H1 (cell line): ENCODE results near the gene CLEC3A. TPM values are rescaled to one million over a fixed set of nuclear protein-coding genes. Genes with fewer than 3 reads are reported as not detected.

Source experiments
- CTCF ChIA-PET: fragments of 300-600 bp; sonication (Branson Sonifier 250); formaldehyde crosslinking; loops from one replicate; lab custom pipeline; 2021; ENCODE audit not compliant: partially characterized antibody; lab: Charles Lee
- POLR2A ChIA-PET: fragments of 300-600 bp; sonication (Branson Sonifier 250); formaldehyde crosslinking; loops from one replicate; lab custom pipeline; 2021; ENCODE audit warnings: inconsistent platforms; ENCODE audit not compliant: partially characterized antibody; lab: Charles Lee
- DNase-seq, 2 experiments: peaks; one replicate each; pipeline versions ENCODE4 v3.0.0 to v3.0.0-alpha.2; 2010 to 2022; ENCODE audit warnings: low spot score in 2 of 2, low read depth in 1 of 2, mixed read lengths in 1 of 2
- FAIRE-seq: peaks from 2 replicates; lab custom pipeline; 2011; peaks lifted over from hg19 to GRCh38; lab: Jason Lieb, UNC
- H2AFZ ChIP-seq: 2 replicates; pipeline ENCODE4 v1.8.1; 2012; ENCODE audit warnings: low read length, inconsistent platforms
- H2AK5ac ChIP-seq: 2 replicates; pipeline ENCODE4 v1.6.1; 2013; ENCODE audit warnings: low read depth, low read length
- H2BK120ac ChIP-seq: replicated peaks from 2 replicates; pipeline ENCODE3; 2013; ENCODE audit warnings: low read depth, low read length, inconsistent platforms
- H2BK12ac ChIP-seq: 2 replicates; pipeline ENCODE4 v1.6.1; 2013; ENCODE audit warnings: low read depth, low read length
- H2BK15ac ChIP-seq: 2 replicates; pipeline ENCODE4 v1.6.1; 2013; ENCODE audit warnings: low read length
- H2BK20ac ChIP-seq: 2 replicates; pipeline ENCODE4 v1.6.1; 2013; ENCODE audit warnings: low read length
- H2BK5ac ChIP-seq: 2 replicates; pipeline ENCODE4 v1.6.1; 2013; ENCODE audit warnings: low read depth, low read length
- H3K14ac ChIP-seq: 2 replicates; pipeline ENCODE4 v1.6.1; 2013; ENCODE audit warnings: inconsistent platforms; ENCODE audit not compliant: insufficient read length
- H3K18ac ChIP-seq: 2 replicates; pipeline ENCODE4 v1.6.1; 2013; ENCODE audit warnings: low read length; ENCODE audit errors: extremely low read depth
- H3K23ac ChIP-seq: 2 replicates; pipeline ENCODE4 v1.6.1; 2013; ENCODE audit warnings: inconsistent platforms; ENCODE audit not compliant: insufficient read length
- H3K23me2 ChIP-seq: 2 replicates; pipeline ENCODE4 v1.6.1; 2013; ENCODE audit warnings: low read depth, low read length
- H3K27ac ChIP-seq: 2 replicates; pipeline ENCODE4 v1.6.1; 2011; ENCODE audit warnings: low read depth, low read length, inconsistent platforms
- H3K27me3 ChIP-seq, 4 experiments: replicated peaks in 1 of 4; 1 replicate in 1 of 4; 2 replicates in 3 of 4; pipeline versions ENCODE4 v1.6.1 to v1.8.1; 2011 to 2013; ENCODE audit warnings: low read length in 3 of 4, mild to moderate bottlenecking in 3 of 4, inconsistent platforms in 2 of 4, mixed read lengths in 2 of 4, moderate library complexity in 1 of 4; ENCODE audit not compliant: control insufficient read depth in 3 of 4, insufficient read depth in 3 of 4; ENCODE audit errors: extremely low read depth in 1 of 4
- H3K36me3 ChIP-seq, 4 experiments: 2 replicates each; pipeline versions ENCODE4 v1.6.1 to v1.8.1; 2011 to 2013; ENCODE audit warnings: mild to moderate bottlenecking in 4 of 4, low read length in 3 of 4, moderate library complexity in 2 of 4, control low read depth in 1 of 4, inconsistent platforms in 1 of 4; ENCODE audit not compliant: insufficient read depth in 4 of 4, control insufficient read depth in 2 of 4
- H3K4ac ChIP-seq: replicated peaks from 2 replicates; pipeline ENCODE3; 2013; ENCODE audit warnings: low read length, low read depth, mixed read lengths, inconsistent platforms; ENCODE audit not compliant: insufficient read length
- H3K4me1 ChIP-seq, 4 experiments: replicated peaks in 1 of 4; 1 replicate in 1 of 4; 2 replicates in 3 of 4; pipeline versions ENCODE4 v1.6.1 to v1.8.1; 2011 to 2013; ENCODE audit warnings: low read length in 3 of 4, inconsistent platforms in 2 of 4, mixed read lengths in 1 of 4; ENCODE audit not compliant: insufficient read depth in 4 of 4, control insufficient read depth in 3 of 4
- H3K4me2 ChIP-seq, 2 experiments: 2 replicates each; pipeline versions ENCODE4 v1.6.1 to v1.8.1; 2011 to 2013; ENCODE audit warnings: low read depth in 2 of 2, low read length in 2 of 2, control low read depth in 1 of 2, inconsistent platforms in 1 of 2, mild to moderate bottlenecking in 1 of 2; ENCODE audit not compliant: insufficient read depth in 1 of 2
- H3K4me3 ChIP-seq, 4 experiments: fragments of 200-600, 300-600 bp in 1 of 4; sonication (generic), shearing (Covaris generic), sonication (Bioruptor Twin) in 1 of 4; 2 replicates each; pipeline versions ENCODE4 v1.5.1 to v1.8.1; 2011 to 2016; ENCODE audit warnings: low read length in 4 of 4, low read depth in 3 of 4, control low read depth in 2 of 4, inconsistent platforms in 2 of 4, mild to moderate bottlenecking in 2 of 4, mixed read lengths in 1 of 4, moderate library complexity in 1 of 4; ENCODE audit not compliant: insufficient read depth in 2 of 4; ENCODE audit errors: extremely low read depth in 1 of 4
- H3K56ac ChIP-seq: replicated peaks from 2 replicates; pipeline ENCODE3; 2013; ENCODE audit warnings: low read depth, mild to moderate bottlenecking, mixed read lengths, low read length, inconsistent platforms; ENCODE audit not compliant: insufficient read length
- H3K79me1 ChIP-seq: 2 replicates; pipeline ENCODE4 v1.6.1; 2013; ENCODE audit warnings: low read depth, low read length, control low read depth
- H3K79me2 ChIP-seq, 2 experiments: 2 replicates each; pipeline versions ENCODE4 v1.6.1 to v1.8.1; 2012 to 2013; ENCODE audit warnings: low read length in 2 of 2, mild to moderate bottlenecking in 2 of 2, inconsistent platforms in 1 of 2; ENCODE audit not compliant: insufficient read depth in 2 of 2, control insufficient read depth in 1 of 2
- H3K9ac ChIP-seq, 4 experiments: replicated peaks in 1 of 4; 1 replicate in 1 of 4; 2 replicates in 3 of 4; pipeline versions ENCODE4 v1.6.1 to v1.8.1; 2011 to 2013; ENCODE audit warnings: low read depth in 3 of 4, low read length in 3 of 4, control low read depth in 2 of 4, mild to moderate bottlenecking in 2 of 4, moderate library complexity in 2 of 4, inconsistent platforms in 1 of 4; ENCODE audit errors: extremely low read depth in 1 of 4
- H3K9me3 ChIP-seq, 2 experiments: 2 replicates each; pipeline versions ENCODE4 v1.6.1 to v1.8.1; 2012 to 2013; ENCODE audit warnings: mild to moderate bottlenecking in 2 of 2, moderate library complexity in 2 of 2, control low read depth in 1 of 2, inconsistent platforms in 1 of 2, low read depth in 1 of 2, low read length in 1 of 2, mixed read lengths in 1 of 2; ENCODE audit not compliant: insufficient read depth in 2 of 2
- H4K20me1 ChIP-seq, 2 experiments: replicated peaks in 1 of 2; 2 replicates each; pipeline versions ENCODE3 to v1.8.1; 2011 to 2013; ENCODE audit warnings: inconsistent platforms in 2 of 2, low read length in 2 of 2, mild to moderate bottlenecking in 1 of 2; ENCODE audit not compliant: insufficient read depth in 2 of 2, control insufficient read depth in 1 of 2
- H4K5ac ChIP-seq: 2 replicates; pipeline ENCODE4 v1.6.1; 2013; ENCODE audit warnings: low read length, low read depth, mixed read lengths, inconsistent platforms; ENCODE audit not compliant: insufficient read length
- H4K8ac ChIP-seq: 2 replicates; pipeline ENCODE4 v1.8.0; 2013; ENCODE audit warnings: mild to moderate bottlenecking, moderate library complexity, low read length, inconsistent platforms; ENCODE audit not compliant: insufficient read depth; ENCODE audit errors: extremely low read depth
- H4K91ac ChIP-seq: replicated peaks from 2 replicates; pipeline ENCODE3; 2013; ENCODE audit warnings: low read length, mixed read lengths, inconsistent platforms; ENCODE audit not compliant: insufficient read length
- CEBPB ChIP-seq: IDR thresholded peaks from 2 replicates; pipeline ENCODE4 v1.6.1; 2012; ENCODE audit warnings: low read depth, low read length
- CREB1 ChIP-seq: IDR thresholded peaks from 2 replicates; pipeline ENCODE4 v1.6.1; 2012; ENCODE audit warnings: inconsistent platforms
- EGR1 ChIP-seq: IDR thresholded peaks from 2 replicates; pipeline ENCODE4 v1.6.1; 2011; ENCODE audit warnings: low read depth, low read length, borderline replicate concordance
- EP300 ChIP-seq, 2 experiments: IDR thresholded peaks; 1 replicate in 1 of 2; 2 replicates in 1 of 2; pipeline ENCODE4 v1.6.1; 2011 to 2012; ENCODE audit warnings: low read depth in 2 of 2, low read length in 2 of 2, mild to moderate bottlenecking in 2 of 2, borderline replicate concordance in 1 of 2, inconsistent platforms in 1 of 2, moderate library complexity in 1 of 2
- EZH2 ChIP-seq: fragments of 200-600 bp; sonication (generic); IDR thresholded peaks from 2 replicates; pipeline ENCODE4 v1.7.1; 2012; ENCODE audit warnings: low read depth, mild to moderate bottlenecking, moderate library complexity, low read length, inconsistent platforms; ENCODE audit not compliant: severe bottlenecking
- FOSL1 ChIP-seq: IDR thresholded peaks from 2 replicates; pipeline ENCODE4 v1.6.1; 2011; ENCODE audit warnings: mild to moderate bottlenecking, low read depth, low read length, moderate library complexity; ENCODE audit not compliant: insufficient read depth
- JUND ChIP-seq: IDR thresholded peaks from 2 replicates; pipeline ENCODE4 v1.6.1; 2011; ENCODE audit warnings: mild to moderate bottlenecking, improper control_type of control experiment, low read length
- NANOG ChIP-seq: IDR thresholded peaks from 2 replicates; pipeline ENCODE4 v1.6.1; 2011; ENCODE audit warnings: low read length, low read depth, mild to moderate bottlenecking, inconsistent platforms; ENCODE audit not compliant: insufficient read depth, poor library complexity, severe bottlenecking
- RNF2 ChIP-seq: fragments of 200-900, 300-1000 bp; sonication (generic); IDR thresholded peaks from 2 replicates; pipeline ENCODE4 v1.7.1; 2016; ENCODE audit warnings: borderline replicate concordance, low read depth, mild to moderate bottlenecking, antibody characterized with exemption, low read length; ENCODE audit not compliant: poor library complexity, severe bottlenecking; ENCODE audit errors: missing control alignments
- SP2 ChIP-seq: IDR thresholded peaks from 2 replicates; pipeline ENCODE4 v1.6.1; 2012; ENCODE audit warnings: mild to moderate bottlenecking, low read length, inconsistent platforms
- TAF1 ChIP-seq: IDR thresholded peaks from 2 replicates; pipeline ENCODE4 v1.6.1; 2011; ENCODE audit warnings: mild to moderate bottlenecking, low read depth, low read length
- WGBS, 2 experiments: shearing (Covaris generic) in 1 of 2; methylation state at CpG; one replicate each; pipeline versions ENCODE4 v1.1.6 to v1.1.7; 2013 to 2015; ENCODE audit warnings: low lambda C conversion rate in 2 of 2, mixed read lengths in 2 of 2, inconsistent platforms in 1 of 2, low coverage in 1 of 2, missing lambda C conversion rate in 1 of 2; ENCODE audit not compliant: insufficient replicate concordance in 2 of 2, insufficient coverage in 1 of 2, insufficient read length in 1 of 2; ENCODE audit errors: extremely low coverage in 1 of 2, missing lambda C conversion rate in 1 of 2; 5-methylcytosine and 5-hydroxymethylcytosine counted together
- polyA plus RNA-seq, 7 experiments: library from polyadenylated mRNA; depleted of rRNA in 3 of 7; stranded (reverse) in 5 of 7; unstranded in 2 of 7; fragments of >200 nt in 5 of 7; fragments of 200-250 nt in 2 of 7; gene quantifications; 1 replicate in 5 of 7; 2 replicates in 1 of 7; 4 replicates in 1 of 7; pipeline versions ENCODE4 v1.2.1 to v1.2.3, GENCODE V29; 2011 to 2013; ENCODE audit warnings: missing spikeins in 2 of 7, mixed read lengths in 2 of 7
- total RNA-seq: library from RNA; stranded (reverse); fragmentation: NEBNext Ultra II Directional; extraction: Animal tissue kit (Norgen Biotek cat#: 25700); gene quantifications from 2 replicates; pipeline ENCODE4 v1.2.1, GENCODE V29; 2021
- TF ChIP-seq, protein P1 (sequence below): IDR thresholded peaks from 2 replicates; pipeline ENCODE4 v1.6.1; 2011; ENCODE audit warnings: low read length, improper control_type of control experiment

CLEC3A gene
- total and polyA plus RNA-seq, 2 of the 8 experiments (the other 6 are each of a cell fraction or from before 2014, with no cell fraction given): not detected

DNA sequence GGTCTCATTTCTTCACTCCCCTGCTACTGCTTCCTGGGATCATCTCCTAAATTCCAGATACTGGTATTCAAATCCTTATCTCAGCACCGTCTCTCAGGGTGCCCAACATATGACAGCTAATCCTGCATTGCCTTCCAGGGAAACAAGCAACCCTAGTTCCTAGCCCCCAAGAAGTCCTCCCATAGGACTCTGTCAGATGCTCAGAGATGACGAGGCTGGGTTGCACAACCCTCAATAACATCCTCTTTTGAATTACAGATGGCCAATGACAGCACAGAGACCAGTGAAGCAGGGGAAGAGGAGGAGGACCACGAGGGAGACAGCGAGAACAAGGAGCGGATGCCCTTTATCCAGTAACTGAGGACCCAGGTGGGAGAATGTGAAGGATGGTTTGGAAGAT, 45.0 kb upstream of the CLEC3A start:
- H2BK20ac ChIP-seq: 0 out of 2 replicates have a peak overlapping the region, but pooled peaks have one; percentile 52
- H3K14ac ChIP-seq: no peak overlapping the region
- no peaks in the 10 kb centered on the region for H3K9me3 ChIP-seq
- no peak overlapping the region for H4K8ac ChIP-seq
- FAIRE-seq (no peak), DNase-seq (no peak)
- no peak overlapping the region for H3K27ac ChIP-seq
- POLR2A ChIA-PET: no interaction called here
- no peak overlapping the region for H2BK12ac ChIP-seq
- H3K4me1 ChIP-seq: no peaks in the 10 kb centered on the region; a peak in 1 of 7 replicates
- no peak overlapping the region for H2AFZ ChIP-seq
- no peak overlapping the region for H2BK15ac ChIP-seq
- H3K4me3 ChIP-seq: no peak overlapping the region
- no peaks in the 10 kb centered on the region for H3K27me3 ChIP-seq
- peaks cover 2 to 17% (median 7%) of the 10 kb centered on the region in 4 experiments; a peak in 7 of 8 replicates for H3K36me3 ChIP-seq
- no peak overlapping the region for H2BK120ac ChIP-seq
- no peak overlapping the region for H3K9ac ChIP-seq
- no peak overlapping the region for H3K56ac ChIP-seq
- 87% methylated on average over 5 of the region's 5 CpGs; no CpG with 5 or more reads in 1 of the 2 experiments for WGBS, 2 experiments
- no peaks in the 10 kb centered on the region for H3K79me1 ChIP-seq
- H2BK5ac ChIP-seq: no peak overlapping the region
- H3K18ac ChIP-seq: no peak overlapping the region
- H3K79me2 ChIP-seq: no peaks in the 10 kb centered on the region
- H2AK5ac ChIP-seq: no peak overlapping the region
- CTCF ChIA-PET: interaction anchor here (0.7 to 24.3 kb wide), 6 partner anchors 8 to 300 kb away, joined by 3 to 362 read pairs (median 9); no protein-coding TSS in a partner anchor
- no peak overlapping the region for H3K4me2 ChIP-seq
- H3K23ac ChIP-seq: no peak overlapping the region
- H3K4ac ChIP-seq: no peak overlapping the region
- H4K91ac ChIP-seq: no peak overlapping the region
- no peaks in the 10 kb centered on the region for H4K20me1 ChIP-seq
- no peak overlapping the region for H4K5ac ChIP-seq
- no peaks in the 10 kb centered on the region for H3K23me2 ChIP-seq
- TF ChIP-seq FOSL1: no peak
- TF ChIP-seq RNF2: no peak
- no peak for TF ChIP-seq EGR1
- TF ChIP-seq, protein P1, sequence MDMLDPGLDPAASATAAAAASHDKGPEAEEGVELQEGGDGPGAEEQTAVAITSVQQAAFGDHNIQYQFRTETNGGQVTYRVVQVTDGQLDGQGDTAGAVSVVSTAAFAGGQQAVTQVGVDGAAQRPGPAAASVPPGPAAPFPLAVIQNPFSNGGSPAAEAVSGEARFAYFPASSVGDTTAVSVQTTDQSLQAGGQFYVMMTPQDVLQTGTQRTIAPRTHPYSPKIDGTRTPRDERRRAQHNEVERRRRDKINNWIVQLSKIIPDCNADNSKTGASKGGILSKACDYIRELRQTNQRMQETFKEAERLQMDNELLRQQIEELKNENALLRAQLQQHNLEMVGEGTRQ: no peak
- TF ChIP-seq CEBPB: no peak
- no peak for TF ChIP-seq NANOG
- TF ChIP-seq CREB1: no peak
- TF ChIP-seq EP300 (IDR thresholded peaks at IDR 0.05; ENCODE audit: borderline replicate concordance in 1 of 2, low read depth in 2 of 2, low read length in 2 of 2): no peak
- no peak for TF ChIP-seq EZH2
- TF ChIP-seq SP2: no peak
- no peak for TF ChIP-seq TAF1
- no peak for TF ChIP-seq JUND
